ENCODE results near the gene DNAJC27. TPM values are rescaled to one million over a fixed set of nuclear protein-coding genes. Genes with fewer than 3 reads are reported as not detected.

The DNAJC27 gene
- total and polyA plus RNA-seq, 4 experiments from 2014 or later, result 3.1 to 14.2 (median 8.5) TPM

Other genes starting within 250 kb of the DNAJC27 start
- 10 to 100 TPM; 12.0 to 12.8 TPM for gene PTRHD1, start 178.6 kb downstream of the DNAJC27 start, total RNA-seq
- gene PTRHD1, start 178.6 kb downstream of the DNAJC27 start, polyA plus RNA-seq, result 10 to 100 TPM; 48.6 to 52.1 TPM
- 1 to 10 TPM; 4.6 to 6.1 TPM for gene CENPO, start 178.5 kb downstream of the DNAJC27 start, total RNA-seq
- 1 to 10 TPM; 1.6 to 2.5 TPM for gene CENPO, start 178.5 kb downstream of the DNAJC27 start, polyA plus RNA-seq
- 10 to 100 TPM; 14.7 to 14.9 TPM for gene ADCY3, start 51.7 kb downstream of the DNAJC27 start, total RNA-seq
- gene ADCY3, start 51.7 kb downstream of the DNAJC27 start, polyA plus RNA-seq, result 10 to 100 TPM in 1 of 2 donors, 1 to 10 TPM in 1; 9.2 to 15.0 TPM
- gene EFR3B, start 70.1 kb upstream of the DNAJC27 start, total RNA-seq, result under 1 TPM; 0.12 to 0.14 TPM
- under 1 TPM in 1 of 2 donors, not detected in 1; 0.07 TPM for gene EFR3B, start 70.1 kb upstream of the DNAJC27 start, polyA plus RNA-seq
- gene POMC, start 196.6 kb upstream of the DNAJC27 start, total RNA-seq, result 1 to 10 TPM; 3.1 to 3.6 TPM
- 1 to 10 TPM; 4.3 to 5.5 TPM for gene POMC, start 196.6 kb upstream of the DNAJC27 start, polyA plus RNA-seq

All from CD4-positive, alpha-beta memory T cell (primary cell).